Lung (tissue), 12 donors: ENCODE data around the gene BRMS1. TPM values are rescaled to one million over a fixed set of nuclear protein-coding genes. Genes with fewer than 3 reads are reported as not detected.

Experiments
- ATAC-seq: fragments of 200-7000 bp; cut with Tn5 transposase; one replicate; pipeline ENCODE4 v1.9.1; 2020; ENCODE audit warnings: moderate number of reproducible peaks; ENCODE audit not compliant: insufficient read depth, low FRiP score
- DNase-seq, 3 donors: peaks; one replicate each; pipeline ENCODE4 v3.0.0-alpha.2; 2013 to 2017
- H3K27ac ChIP-seq, 2 donors: one replicate each; pipeline ENCODE4 v1.5.1; 2013; ENCODE audit warnings: mild to moderate bottlenecking in 2 of 2, moderate library complexity in 2 of 2, control low read depth in 1 of 2, inconsistent platforms in 1 of 2, low read depth in 1 of 2, low read length in 1 of 2
- H3K27me3 ChIP-seq, 3 donors: one replicate each; pipeline ENCODE4 v1.5.1; 2013; ENCODE audit warnings: low read length in 2 of 3; ENCODE audit not compliant: control insufficient read depth in 3 of 3, insufficient read depth in 3 of 3
- H3K36me3 ChIP-seq, 4 donors: one replicate each; pipeline ENCODE4 v1.5.1; 2013; ENCODE audit warnings: low read length in 4 of 4, mild to moderate bottlenecking in 1 of 4, moderate library complexity in 1 of 4; ENCODE audit not compliant: control insufficient read depth in 4 of 4, insufficient read depth in 4 of 4
- H3K4me1 ChIP-seq, 5 donors: one replicate each; pipeline ENCODE4 v1.5.1; 2013; ENCODE audit warnings: low read length in 5 of 5, mild to moderate bottlenecking in 2 of 5, moderate library complexity in 1 of 5; ENCODE audit not compliant: control insufficient read depth in 5 of 5, insufficient read depth in 5 of 5
- H3K4me3 ChIP-seq: one replicate; pipeline ENCODE4 v1.5.1; 2013; ENCODE audit warnings: mild to moderate bottlenecking, control low read depth, moderate library complexity
- H3K9ac ChIP-seq, 2 donors: one replicate each; pipeline ENCODE4 v1.5.1; 2013; ENCODE audit warnings: low read length in 2 of 2, control low read depth in 1 of 2; ENCODE audit not compliant: insufficient read depth in 1 of 2
- H3K9me3 ChIP-seq, 4 donors: one replicate each; pipeline ENCODE4 v1.5.1; 2013; ENCODE audit warnings: low read length in 3 of 4, mild to moderate bottlenecking in 1 of 4, moderate library complexity in 1 of 4; ENCODE audit not compliant: control insufficient read depth in 4 of 4, insufficient read depth in 3 of 4
- CTCF ChIP-seq: IDR thresholded peaks from 2 replicates; pipeline ENCODE4 v1.5.1; 2012; ENCODE audit warnings: mild to moderate bottlenecking; ENCODE audit errors: control extremely low read depth, extremely low read depth
- WGBS, 2 donors: extraction: QIAGEN DNeasy Blood & Tissue Kit; methylation state at CpG; one replicate each; pipeline ENCODE4 v1.1.7; 2013; 5-methylcytosine and 5-hydroxymethylcytosine counted together
- polyA plus RNA-seq, 2 donors: library from polyadenylated mRNA; stranded (reverse); fragments of 200-250 nt; gene quantifications; one replicate each; pipeline ENCODE4 v1.2.1, GENCODE V29; 2013
- total RNA-seq, 2 donors: library from RNA; depleted of rRNA in 1 of 2; stranded (reverse); fragments of >200 nt in 1 of 2; gene quantifications; one replicate each; pipeline ENCODE4 v1.2.1, GENCODE V29; 2014 to 2021
- donor health status: control.
- donor health status: control.
- donor health status: Bipolar disorder and iron deficiency.
- donor health status: healthy.
- donor health status: DM: yes; HTN: yes; CAD: no.

BRMS1 gene
- total and polyA plus RNA-seq, 4 donors, result 23.7 to 88.7 (median 49.2) TPM

DNA sequence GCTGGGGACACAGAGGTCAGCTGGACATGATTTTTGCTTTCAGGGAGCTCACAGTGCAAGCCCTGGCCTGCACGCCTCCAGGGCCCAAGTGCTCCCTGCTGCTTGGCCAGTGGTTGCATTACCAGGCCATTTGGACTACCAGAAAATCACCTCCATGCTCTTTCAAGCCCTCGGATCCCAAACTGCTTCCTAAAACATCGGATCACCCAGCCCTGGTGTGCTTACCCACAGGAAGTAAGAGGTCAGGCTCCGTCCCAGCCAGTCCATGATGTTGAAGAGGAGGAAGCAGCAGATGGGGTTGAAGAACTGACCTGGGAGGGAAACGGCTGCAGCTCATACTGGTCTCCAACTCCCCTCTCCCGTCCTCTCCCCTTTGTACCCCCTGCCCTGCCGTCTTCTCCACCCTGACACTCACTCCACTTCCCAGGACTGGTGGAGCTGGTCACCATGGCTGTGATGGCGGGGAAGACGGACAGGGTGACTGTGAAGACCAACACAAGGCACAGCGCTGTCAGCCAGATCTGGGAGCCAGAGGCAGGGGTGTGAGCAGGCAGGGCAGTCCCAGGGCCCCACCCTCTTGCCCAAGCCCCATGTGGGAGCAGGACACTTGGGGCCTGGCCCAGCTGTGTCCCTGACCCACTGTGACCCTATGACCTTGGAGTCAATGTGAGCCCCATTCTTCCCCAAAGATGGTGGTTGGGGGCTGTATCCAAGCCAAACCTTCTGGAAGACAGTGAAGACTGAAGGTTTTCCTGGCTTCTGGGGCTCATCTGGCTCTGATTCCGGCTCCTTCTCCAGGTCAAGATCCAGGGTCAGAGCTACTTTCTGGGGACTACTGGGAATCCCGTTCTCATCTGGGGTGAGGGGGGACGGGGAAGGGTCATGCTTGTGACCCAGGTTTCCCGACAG lies 21.1 kb upstream of the BRMS1 start:
- ATAC-seq (no peak), DNase-seq (no peak)
- H3K4me3 ChIP-seq, result no peak overlapping the region
- H3K36me3 ChIP-seq, result no peaks in the 10 kb centered on the region
- WGBS, 2 donors, result 78 to 80% methylated on average over 14 of the region's 14 CpGs
- peaks cover 0 to 10% (median 4%) of the 10 kb centered on the region in 3 donors for H3K27me3 ChIP-seq
- no peak overlapping the region for H3K9ac ChIP-seq
- no peaks in the 10 kb centered on the region for H3K9me3 ChIP-seq
- H3K4me1 ChIP-seq, result peaks cover 0 to 7% (median 0%) of the 10 kb centered on the region in 5 donors
- H3K27ac ChIP-seq, result no peak overlapping the region
- TF ChIP-seq CTCF, result no peak

GRCh38 chr11:66365166-66365565 lies 20.3 kb upstream of the BRMS1 start:
- Histone ChIP-seq H3K4me1 (peaks cover 0 to 5% (median 0%) of the 10 kb centered on the region in 5 donors), H3K36me3 (no peaks in the 10 kb centered on the region), H3K9ac (no peak overlapping the region), H3K4me3 (no peak overlapping the region), H3K27me3 (peaks cover 0 to 5% (median 0%) of the 10 kb centered on the region in 3 donors), H3K27ac (no peak overlapping the region), H3K9me3 (no peaks in the 10 kb centered on the region)
- no peak for TF ChIP-seq CTCF
- WGBS, 2 donors, result 95 to 96% methylated on average over 6 of the region's 6 CpGs
- ATAC-seq, result no peak
- no peak for DNase-seq

- Histone ChIP-seq H3K9ac (no peak overlapping the region), H3K4me3 (no peak overlapping the region), H3K36me3 (no peaks in the 10 kb centered on the region), H3K4me1 (peaks cover 0 to 5% (median 0%) of the 10 kb centered on the region in 5 donors), H3K27me3 (no peaks in the 10 kb centered on the region), H3K9me3 (no peaks in the 10 kb centered on the region), H3K27ac (no peak overlapping the region)
- no peak for DNase-seq
- TF ChIP-seq CTCF, result no peak
- no peak for ATAC-seq
- 79% methylated on average over 14 to 15 of the region's 15 CpGs for WGBS, 2 donors
These were observed 19.1 kb upstream of the BRMS1 start for GRCh38 chr11:66363805-66364535.
